Activated CD8-positive, alpha-beta memory T cell treated with anti-CD3 and anti-CD28 coated beads for 24 hours (primary cell): ENCODE results near the gene OTULIN.

ENCODE experiments used
- DNase-seq: peaks from one replicate; pipeline ENCODE4 v3.0.0-alpha.2; 2020

The OTULIN gene

DNA sequence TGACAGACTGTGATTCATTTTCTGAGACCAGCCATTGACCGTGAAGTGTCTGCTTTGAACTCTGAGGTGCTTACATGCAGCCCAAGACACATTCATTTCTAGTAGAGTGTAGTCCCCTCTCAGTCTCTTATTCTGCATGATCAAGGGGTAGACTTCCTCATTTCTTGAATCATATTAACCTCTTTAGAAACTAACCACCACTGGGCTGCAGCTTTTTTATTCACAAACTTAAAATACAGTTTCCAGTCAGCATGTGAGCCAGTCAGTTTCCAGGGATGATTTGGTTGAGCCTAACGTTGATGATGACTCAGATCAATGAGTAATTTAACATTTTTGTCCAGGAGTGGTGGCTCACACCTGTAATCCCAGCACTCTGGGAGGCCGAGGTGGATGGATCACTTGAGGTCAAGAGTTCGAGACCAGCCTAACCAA, 59.2 kb downstream of the OTULIN start:
- no peak for DNase-seq

DNA sequence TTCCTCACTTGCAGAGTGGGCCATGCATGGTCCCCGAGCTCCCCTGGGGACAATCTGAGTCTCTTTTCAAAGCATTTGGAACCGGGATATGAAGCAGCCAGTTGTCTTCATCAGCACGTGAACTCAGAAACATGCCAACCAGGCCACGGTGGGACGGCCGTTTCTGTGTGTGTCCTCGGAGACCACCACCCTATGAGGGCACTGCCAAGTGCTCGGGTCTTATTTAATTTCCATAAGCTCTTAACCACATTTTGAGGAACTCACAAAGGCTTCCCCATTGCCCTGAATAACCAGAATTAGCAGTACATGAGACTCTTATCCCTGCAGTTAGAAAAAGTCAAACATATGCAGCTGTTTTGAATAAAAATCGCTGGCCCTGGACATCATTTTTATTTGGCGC, 60.1 kb downstream of the OTULIN start:
- DNase-seq: no peak

DNA sequence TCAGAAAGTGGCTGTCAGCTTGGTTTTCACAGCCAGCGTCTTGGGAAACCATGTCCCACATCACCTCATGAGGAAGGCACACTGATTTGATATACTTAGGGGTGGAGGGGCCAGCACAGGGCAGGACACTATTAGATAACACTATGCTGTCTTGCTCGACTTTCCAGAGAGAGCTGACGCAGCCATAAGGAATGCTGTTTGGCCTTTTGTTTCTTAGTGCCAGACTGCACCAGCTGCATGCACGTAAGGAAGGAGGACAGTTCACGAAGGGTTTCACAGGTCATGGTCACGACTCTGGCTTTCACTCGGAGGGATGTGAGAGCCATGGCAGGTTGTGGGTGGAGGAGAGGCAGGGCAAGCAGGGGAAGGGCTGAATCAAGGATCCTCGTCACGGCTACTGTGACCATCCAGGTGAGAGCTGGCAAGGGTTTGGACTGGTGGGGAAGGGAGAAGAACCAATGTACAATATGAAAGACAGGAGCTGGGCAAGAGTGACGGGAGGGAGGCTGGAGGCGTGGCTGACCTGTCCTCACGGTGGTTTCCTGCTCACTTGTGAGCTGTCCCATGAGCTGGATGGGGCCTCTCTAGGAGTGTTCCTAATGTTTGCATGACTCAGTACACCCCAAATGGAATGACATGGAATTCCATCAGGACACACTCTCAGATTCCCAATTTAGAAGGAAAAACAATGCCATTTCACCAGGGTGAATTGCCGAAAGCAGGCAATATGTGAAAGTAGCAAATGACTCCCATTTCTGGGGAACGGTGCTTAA, 61.7 kb downstream of the OTULIN start:
- DNase-seq: no peak

DNA sequence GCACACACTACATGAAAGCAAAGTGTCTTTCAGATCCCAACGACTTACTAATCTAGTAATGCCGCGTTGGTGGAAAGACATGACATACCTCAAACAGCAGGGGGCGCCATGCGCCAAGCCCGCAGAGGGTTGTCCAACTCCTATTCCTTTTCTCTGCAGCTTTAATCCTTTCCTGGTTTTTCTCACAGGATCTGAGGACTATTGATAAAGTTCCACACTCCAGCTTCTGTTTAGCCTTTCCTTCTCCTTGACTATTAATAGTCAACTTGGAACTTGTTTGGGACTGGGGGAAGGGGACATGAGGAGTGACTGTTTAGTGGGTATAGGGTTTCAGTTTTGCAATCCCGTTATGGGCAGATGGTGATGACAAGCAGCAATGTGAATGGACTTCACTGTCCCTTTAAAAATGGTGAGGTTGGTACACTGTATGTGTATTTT, 62.9 kb downstream of the OTULIN start:
- peak; percentile 88 for DNase-seq

DNA sequence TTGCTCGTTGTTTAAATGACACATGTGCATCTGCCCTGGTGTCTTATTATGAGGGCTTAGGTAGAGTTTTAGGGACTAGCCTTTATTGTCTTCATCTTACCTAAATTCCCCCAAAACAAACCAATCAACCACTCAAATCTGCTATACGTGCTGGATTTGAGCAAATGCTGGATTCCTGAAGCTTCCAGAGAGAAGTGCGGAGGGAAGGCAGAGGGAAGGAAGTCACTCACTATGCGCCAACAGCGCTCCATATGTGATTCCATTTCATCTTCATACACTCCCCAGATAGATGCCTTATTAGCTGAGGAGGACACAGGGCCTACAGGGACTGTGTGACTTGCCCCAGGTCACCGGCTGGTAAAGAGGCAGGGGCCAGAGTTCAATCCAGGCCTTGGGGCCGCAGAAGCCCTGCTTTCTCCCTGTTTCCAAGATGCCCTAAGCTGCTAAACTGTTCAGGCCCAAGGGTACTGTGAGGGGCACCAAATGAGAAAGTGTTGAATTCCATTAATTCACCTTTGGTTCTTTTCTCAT, 63.5 kb downstream of the OTULIN start:
- no peak for DNase-seq

DNA sequence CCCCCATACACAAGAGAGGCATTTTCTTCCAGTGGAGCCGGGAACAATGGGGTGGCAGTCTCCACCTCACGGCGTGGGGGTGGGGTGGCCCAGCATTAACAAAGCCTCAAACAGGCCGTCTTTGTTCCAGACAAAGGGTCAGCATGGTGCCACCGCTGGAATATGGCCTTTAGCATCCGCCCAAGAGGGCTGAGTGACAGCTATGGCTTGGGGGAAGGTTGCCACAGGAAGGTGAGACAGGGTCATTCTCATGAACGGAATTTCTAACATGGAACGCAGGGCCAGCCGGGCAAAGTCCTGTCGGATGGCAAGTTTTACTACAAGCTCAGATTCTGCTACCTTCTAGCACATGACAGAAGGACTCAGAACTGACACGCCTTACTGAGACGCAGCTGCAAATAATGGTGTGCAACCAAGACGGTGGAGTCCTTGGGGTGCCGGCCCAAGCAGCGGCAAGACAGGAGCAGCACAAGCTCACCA, 64.0 kb downstream of the OTULIN start:
- DNase-seq: no peak

DNA sequence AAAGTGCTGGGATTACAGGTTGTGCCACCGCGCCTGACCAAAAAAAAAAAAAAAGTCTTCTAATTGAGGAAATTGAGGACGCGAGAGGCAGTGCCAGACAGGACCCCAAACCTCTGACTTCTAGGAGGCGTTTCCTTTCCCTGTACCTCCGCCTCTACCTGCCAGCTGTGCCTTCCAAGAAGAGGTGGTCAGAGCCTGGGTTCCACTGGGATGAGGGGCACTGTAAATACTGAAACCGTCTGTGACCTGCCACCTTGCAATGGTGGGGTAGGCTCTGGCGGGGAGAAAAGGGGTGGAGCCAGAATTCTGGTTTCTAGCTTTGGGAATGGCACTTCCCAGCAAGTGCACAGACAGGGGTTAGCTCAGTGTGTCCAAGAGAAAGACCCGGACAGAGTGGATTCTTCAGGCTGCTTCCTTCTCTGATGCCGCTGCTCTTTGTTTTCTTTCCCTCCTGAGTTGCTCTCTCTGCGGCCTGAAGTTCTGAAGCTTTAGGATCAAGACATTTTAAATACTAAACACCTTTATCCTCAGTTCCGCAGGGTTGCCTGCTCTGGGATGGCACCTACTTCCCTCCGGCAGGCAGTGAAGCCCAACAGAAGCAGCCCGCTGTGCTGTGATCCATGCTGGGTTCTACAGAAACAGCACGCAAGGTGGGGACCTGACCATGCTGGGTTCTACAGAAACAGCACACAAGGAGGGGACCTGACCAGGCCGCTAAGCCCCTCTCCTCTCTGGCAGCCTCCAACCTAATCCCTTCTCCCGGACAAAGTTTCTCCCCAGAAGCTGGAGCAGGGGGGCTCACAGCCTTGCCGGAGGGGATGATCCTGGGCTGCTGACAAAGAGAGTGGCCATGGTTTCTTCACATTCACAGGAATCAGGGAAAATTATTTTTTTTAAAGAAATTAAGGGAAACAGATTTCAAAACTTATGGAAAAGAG, 65.2 kb downstream of the OTULIN start:
- DNase-seq: no peak

DNA sequence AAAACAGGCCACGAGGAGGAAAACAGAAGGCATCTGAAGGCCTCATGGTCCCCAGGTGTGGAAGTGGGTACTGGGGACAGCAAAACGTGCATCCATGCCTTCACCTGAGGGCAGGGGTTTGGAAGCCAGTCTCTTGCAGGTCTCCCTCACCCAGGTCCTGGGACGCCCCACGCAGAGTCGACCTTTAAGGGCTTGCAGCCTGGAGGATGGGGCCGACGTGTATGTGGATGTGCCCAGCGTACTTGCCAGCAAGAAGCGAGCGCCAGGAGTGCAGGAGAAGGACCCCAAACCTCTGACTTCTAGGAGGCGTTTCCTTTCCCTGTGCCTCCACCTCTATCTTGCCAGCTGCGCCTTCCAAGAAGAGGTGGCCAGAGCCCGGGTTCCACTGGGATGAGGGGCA, 65.9 kb downstream of the OTULIN start:
- no peak for DNase-seq

DNA sequence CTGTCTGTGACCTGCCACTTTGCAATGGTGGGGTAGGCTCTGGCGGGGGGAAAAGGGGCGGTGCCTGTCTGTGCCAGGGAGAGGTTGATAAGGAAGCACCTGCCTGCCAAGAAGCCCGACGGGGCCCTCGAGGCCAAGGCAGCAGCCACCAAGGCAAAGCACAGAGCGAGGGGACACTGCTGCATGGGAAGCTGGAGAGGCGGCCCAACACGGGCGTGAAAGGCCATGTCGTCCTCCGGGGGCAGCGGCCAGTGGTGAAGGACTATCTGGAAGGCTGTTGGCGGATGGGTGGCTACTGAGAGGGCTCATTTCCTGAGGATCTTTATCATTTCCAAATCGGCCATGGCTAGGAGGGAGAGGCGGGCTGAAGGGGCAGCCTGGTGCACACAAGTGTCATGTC, 66.4 kb downstream of the OTULIN start:
- DNase-seq: no peak

DNA sequence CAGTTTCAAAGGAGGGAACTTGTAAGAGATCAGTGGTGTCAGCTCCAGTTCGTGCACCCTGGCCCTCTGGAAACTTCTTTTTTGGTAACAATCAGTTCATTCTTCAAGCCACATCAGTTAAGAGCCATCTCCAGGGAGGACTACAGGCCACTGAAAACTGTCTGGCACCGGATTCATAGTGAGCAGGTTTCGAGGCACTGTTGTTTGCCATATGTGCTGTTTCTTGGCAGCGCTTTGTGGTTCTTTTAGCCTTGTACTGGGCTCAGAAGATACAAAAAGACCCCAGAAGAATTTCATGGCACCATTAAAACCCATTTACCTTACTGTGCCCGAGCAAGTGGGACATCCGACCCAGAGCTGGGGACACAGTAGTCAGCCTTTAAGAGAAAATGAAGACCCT, 68.5 kb downstream of the OTULIN start:
- no peak for DNase-seq

DNA sequence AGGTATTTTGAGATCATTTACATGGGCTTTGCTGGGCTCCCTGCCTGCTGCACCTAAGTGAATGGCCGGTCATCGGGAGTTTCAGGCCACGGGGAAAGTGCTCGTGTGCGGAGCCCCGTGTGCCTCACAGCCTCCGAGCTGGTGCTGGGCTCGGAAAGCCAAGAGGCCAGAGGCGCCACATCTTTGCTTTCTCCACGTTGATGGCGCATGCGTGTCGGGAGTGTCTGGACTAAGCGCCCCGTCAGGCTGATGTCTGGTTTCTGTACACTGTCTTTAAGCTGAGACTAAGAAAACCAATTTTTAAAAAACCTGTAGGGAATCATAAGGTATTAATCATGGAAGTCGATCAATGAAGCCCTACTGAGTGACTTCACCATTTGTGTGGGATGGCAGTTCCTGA, 69.1 kb downstream of the OTULIN start:
- DNase-seq: no peak

DNA sequence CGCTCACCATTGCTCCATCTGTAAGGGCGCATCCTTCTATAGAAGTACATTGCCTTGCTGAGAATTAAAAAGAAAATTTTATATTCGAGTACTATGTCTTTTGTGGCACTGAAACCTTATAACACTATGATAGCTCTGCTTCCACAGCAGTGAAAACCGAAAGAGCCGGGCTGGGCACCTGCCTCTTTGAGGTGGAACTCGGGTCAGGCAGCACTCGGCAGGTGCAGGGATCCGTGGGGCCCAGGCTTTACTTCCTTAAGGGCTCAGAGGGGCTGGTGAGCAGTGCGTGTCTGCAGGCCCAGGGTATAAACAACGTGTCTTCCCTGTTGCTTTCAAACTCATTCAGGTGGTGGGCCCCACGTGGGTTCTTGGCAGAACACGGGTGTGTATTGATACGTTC, 69.9 kb downstream of the OTULIN start:
- no peak for DNase-seq

DNA sequence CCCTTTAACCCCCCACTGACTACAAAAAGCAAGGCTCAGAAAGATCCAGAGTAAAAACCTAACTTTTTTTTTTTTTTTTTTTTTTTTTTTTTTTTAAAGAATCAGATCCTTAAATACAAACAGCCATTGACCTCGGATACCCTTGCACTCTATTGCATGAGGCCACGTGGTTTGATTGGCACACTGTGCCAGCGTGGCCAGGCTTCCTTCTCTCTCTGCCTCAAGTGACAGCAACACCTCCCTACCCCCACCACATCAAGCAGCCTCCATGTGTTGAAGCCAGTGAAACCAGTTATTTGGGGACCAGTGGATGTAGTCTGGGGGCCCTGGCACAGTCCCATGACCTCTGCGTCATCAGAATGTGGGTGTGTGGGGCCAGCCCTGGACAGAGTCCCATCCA, 71.4 kb downstream of the OTULIN start:
- no peak for DNase-seq

DNA sequence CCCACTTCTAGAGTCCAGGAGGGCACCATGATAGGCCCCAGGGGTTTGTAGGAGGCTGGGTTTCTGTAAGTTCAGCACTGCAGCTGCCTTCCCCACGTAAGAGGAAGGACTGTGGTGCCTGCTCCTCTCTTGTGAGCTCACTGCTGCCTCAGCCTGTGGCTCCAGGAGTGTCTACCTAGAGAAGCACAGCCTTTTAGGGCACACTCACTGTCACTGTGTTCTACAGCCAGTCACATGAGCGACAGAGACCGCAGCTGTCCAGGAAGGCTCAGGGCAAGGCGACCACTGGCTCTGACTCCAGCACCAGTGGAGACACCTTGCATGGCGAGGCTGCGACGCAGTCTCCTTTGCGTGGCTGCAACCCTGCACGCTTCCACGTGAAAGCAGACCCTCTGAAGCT, 72.8 kb downstream of the OTULIN start:
- DNase-seq: no peak

DNA sequence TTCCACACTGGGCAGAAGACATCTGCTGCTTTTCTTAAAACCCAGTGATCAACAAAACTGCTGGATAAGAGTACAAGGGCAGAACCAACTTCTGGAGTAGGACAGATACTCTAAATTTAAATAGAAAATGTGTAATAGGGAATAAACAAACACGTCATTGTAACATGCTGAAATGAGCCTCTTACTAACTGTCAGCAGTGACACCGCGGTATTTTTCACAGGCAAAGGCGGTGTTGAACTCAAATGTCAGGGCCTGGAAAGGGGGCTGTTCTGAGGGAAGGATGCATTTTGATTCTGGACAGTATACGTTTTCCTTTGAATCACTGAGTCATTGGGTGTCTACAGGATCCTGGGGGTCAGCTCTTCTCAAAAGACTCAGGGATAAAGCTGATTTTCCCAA, 73.5 kb downstream of the OTULIN start:
- no peak for DNase-seq

DNA sequence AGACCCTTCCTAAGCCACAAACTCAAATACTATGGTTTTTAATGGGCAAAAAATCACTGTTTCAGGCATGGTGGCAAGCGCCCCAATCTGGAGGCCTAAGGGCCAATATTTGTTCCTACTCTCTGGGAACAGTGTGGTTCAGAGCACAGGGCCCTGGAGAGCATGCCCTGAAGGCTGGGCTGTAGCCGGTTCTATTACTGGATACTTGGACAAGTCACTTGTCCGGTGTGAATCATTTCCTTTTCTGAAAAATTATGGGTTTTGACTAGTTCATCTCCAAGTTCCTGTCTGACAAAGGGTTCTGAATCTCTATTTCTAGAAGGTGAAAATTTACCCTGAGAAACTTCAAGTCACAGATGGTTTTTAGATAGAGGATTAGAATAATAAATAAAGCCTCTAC, 75.0 kb downstream of the OTULIN start:
- no peak for DNase-seq

DNA sequence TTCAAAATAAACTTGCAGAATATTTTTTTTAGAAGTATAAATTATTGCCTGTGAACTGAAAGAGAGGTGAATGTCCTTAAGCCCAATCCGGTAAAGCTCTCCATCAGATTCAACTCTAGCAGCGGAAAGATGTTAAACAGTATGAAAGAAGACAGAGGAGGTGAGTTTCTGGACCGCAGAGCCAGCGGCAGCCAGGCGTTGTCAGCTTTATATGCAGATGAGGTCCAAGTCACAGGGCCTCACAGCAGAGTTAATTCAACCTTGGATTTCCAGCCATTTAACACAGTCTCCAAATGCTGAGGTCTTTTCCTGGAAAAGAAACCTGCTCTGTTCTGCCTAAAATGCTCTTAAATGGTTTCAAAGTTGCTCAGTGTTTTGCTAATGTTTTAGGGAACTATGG, 75.5 kb downstream of the OTULIN start:
- DNase-seq: no peak

DNA sequence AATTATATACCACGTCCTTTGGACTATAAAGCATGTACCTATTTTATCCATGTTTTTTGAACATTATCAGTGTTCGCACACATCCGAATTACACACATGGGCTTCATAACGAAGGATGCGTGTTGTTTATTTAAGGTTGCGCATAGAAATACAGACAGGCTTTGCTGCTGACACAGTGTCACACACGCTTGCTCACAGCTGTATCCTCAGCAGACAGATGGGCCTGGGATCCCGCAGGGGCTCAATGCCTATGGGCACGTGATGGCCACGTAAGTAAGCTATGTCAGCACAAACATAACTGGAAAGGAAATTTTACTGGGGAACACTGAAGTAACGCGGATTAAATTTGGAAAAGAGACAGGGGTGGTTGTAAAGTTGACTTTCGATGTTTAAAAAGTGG, 76.6 kb downstream of the OTULIN start:
- no peak for DNase-seq

DNA sequence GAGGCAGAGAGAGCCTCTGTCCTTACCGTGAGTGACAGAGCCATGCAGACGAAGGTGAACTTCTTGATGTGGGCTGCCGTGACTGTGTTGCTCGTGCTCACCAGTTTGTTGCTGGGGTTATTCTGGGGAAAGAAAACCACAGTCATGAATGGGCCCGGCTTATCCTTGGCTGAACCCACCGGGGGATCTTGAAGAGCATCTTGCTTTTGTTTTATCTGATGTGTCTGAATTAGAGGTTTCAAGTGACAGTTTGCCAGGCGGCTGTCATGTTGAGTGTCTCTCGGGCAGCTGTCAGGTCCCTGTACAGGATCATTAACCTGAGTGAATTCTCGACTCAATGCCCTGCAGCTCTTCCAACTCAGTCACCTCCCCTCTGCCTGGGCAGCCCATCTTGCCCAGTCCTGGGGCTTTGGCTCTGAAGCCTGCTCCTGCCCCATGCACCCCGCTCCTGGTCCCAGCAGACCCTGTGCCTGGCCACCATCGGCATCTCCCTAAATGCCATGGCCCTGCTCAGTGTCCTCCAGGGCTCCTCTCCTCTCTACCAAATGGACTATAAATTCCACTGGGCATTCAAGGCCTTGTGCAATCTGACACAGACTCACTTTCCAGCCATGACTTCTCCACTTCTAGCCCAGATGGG, 77.4 kb downstream of the OTULIN start:
- DNase-seq: no peak

DNA sequence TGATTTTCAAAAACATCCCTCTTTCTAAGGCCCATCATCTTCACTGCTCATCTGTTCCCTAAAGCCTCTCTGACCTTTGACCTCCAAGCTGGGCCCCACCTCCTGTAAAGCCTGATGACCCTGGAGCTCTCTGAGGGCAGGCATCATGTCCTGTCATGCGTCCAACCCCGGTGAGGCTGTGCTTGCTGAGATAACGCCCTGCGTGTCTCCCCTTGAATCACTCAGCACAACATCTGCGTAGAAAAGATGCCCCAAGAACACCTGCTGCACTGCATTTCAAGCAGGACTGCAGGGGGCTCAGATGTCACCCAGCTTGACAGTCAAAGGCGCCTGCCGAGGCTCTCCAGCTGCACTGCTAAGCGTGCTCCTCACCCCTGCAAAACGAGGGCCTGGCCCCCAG, 78.0 kb downstream of the OTULIN start:
- DNase-seq: no peak

DNA sequence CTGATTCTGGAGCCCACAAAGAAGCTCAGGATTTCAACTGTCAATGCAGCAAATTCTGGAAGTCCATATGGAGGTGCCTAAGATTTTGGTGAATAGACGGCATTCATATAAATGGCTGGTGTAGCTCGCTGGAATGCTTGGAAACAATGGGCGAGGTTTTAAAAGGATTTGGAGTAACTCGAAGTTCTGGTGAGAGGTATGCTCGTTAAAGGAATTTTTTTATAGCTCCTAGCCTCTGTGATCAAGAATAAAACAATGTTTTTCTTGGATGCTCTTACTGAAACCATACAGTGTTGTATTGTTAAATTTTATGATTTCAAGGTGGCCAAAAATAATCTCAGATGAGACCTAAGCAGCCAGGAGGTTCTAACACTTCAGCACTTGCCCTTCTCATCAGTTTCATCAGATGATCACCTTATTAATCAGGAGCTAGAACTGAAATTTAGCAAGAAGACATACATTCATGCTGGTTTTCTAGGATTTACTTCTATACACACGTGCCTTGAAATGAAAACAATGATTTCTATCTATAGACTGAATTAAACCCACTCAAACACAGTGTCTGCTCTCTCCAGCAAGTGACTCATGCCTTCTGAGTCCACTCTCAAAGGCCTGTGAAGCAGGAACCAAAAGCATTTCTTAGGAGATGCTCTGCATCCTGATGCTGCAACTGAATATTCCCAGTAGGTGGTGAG, 79.2 kb downstream of the OTULIN start:
- DNase-seq: no peak
